ENCODE data around the gene MYL3.

DNA sequence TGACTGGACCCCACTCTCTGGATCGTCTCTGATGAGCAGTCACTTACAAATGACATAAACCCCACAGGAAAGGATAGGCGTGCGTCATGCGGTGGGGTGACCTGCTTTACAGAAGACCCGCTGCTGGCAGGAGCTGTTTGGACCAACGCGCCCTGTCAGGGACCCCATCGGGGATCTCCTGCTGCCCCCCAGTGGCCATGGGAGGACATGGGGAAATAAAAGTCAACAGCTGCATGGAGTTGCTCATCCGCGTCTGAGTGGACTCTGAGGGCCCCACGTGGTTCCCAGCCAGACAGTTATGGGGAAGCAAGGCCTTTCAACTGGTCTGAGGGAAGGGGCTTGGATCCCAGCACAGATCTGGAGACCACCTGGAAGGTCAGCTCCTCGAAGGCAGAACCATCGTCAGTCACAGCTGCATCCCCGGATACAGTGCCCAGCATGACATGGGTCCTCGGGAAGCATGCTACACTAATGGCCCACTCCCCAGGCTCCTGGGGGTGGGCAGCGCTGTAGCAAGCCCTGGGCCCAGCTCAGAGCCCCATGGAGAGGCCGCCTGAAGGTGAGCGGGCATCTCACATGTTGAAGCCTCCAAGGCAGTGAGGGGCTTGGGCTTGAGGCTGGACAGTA, 46.4 kb upstream of the MYL3 start:
- TF ChIP-seq, protein P1, sequence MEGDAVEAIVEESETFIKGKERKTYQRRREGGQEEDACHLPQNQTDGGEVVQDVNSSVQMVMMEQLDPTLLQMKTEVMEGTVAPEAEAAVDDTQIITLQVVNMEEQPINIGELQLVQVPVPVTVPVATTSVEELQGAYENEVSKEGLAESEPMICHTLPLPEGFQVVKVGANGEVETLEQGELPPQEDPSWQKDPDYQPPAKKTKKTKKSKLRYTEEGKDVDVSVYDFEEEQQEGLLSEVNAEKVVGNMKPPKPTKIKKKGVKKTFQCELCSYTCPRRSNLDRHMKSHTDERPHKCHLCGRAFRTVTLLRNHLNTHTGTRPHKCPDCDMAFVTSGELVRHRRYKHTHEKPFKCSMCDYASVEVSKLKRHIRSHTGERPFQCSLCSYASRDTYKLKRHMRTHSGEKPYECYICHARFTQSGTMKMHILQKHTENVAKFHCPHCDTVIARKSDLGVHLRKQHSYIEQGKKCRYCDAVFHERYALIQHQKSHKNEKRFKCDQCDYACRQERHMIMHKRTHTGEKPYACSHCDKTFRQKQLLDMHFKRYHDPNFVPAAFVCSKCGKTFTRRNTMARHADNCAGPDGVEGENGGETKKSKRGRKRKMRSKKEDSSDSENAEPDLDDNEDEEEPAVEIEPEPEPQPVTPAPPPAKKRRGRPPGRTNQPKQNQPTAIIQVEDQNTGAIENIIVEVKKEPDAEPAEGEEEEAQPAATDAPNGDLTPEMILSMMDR (IDR thresholded peaks at IDR 0.05): peak; percentile 83 to 95 (median 88)
- TF ChIP-seq POLR2A (IDR thresholded peaks at IDR 0.05): no peak
- TF ChIP-seq EP300 (IDR thresholded peaks at IDR 0.05): no peak
